HepG2 (cell line): ENCODE results near the gene CA14. TPM values are rescaled to one million over a fixed set of nuclear protein-coding genes. Genes with fewer than 3 reads are reported as not detected.

Experiments used
- ARNT2 ChIP-seq: sonication (generic); formaldehyde crosslinking; IDR thresholded peaks from 2 replicates; pipeline ENCODE4 v1.8.0; 2022; ENCODE audit warnings: mild to moderate bottlenecking, low read depth, missing genetic modification reagents, moderate library complexity
- CEBPB ChIP-seq: IDR thresholded peaks from 2 replicates; pipeline ENCODE4 v1.6.1; 2011; ENCODE audit warnings: low read depth, low read length, improper control_type of control experiment, borderline replicate concordance
- CSRNP1 ChIP-seq: sonication (generic); formaldehyde crosslinking; IDR thresholded peaks from 2 replicates; pipeline ENCODE4 v1.8.1; 2023; ENCODE audit warnings: mild to moderate bottlenecking, missing genetic modification reagents
- ELF1 ChIP-seq: sonication (generic); formaldehyde crosslinking; IDR thresholded peaks from 2 replicates; pipeline ENCODE4 v1.4.0; 2020; ENCODE audit warnings: missing genetic modification reagents
- GTF2F1 ChIP-seq: fragments of 150-350 bp; IDR thresholded peaks from 2 replicates; pipeline ENCODE4 v1.6.1; 2014; ENCODE audit warnings: low read length
- KLF13 ChIP-seq: sonication (generic); formaldehyde crosslinking; IDR thresholded peaks from 2 replicates; pipeline ENCODE4 v1.4.0; 2020; ENCODE audit warnings: mild to moderate bottlenecking, missing genetic modification reagents
- MEF2D ChIP-seq: sonication (generic); formaldehyde crosslinking; IDR thresholded peaks from 2 replicates; pipeline ENCODE4 v1.5.1; 2020; ENCODE audit warnings: mild to moderate bottlenecking, missing genetic modification reagents
- MXI1 ChIP-seq: IDR thresholded peaks from 3 replicates; pipeline ENCODE4 v1.6.1; 2012; ENCODE audit warnings: low read depth, low read length, inconsistent platforms, borderline replicate concordance
- PATZ1 ChIP-seq: sonication (generic); formaldehyde crosslinking; IDR thresholded peaks from 2 replicates; pipeline ENCODE4 v1.4.0; 2020; ENCODE audit warnings: missing genetic modification reagents
- REST ChIP-seq, 2 experiments: IDR thresholded peaks; 2 replicates each; pipeline ENCODE4 v1.6.1; 2011 to 2012; ENCODE audit warnings: low read length in 2 of 2, borderline replicate concordance in 1 of 2, low read depth in 1 of 2, mild to moderate bottlenecking in 1 of 2, moderate library complexity in 1 of 2
- SNAI1 ChIP-seq: sonication (generic); formaldehyde crosslinking; IDR thresholded peaks from 2 replicates; pipeline ENCODE4 v1.5.0; 2020; ENCODE audit warnings: mild to moderate bottlenecking, missing genetic modification reagents, borderline replicate concordance
- ZBTB33 ChIP-seq: sonication (generic); formaldehyde crosslinking; IDR thresholded peaks from 2 replicates; pipeline ENCODE4 v1.4.0; 2020; ENCODE audit warnings: missing genetic modification reagents
- ZFP90 ChIP-seq: sonication (generic); formaldehyde crosslinking; IDR thresholded peaks from 2 replicates; pipeline ENCODE4 v1.8.0; 2022; ENCODE audit warnings: missing genetic modification reagents, mild to moderate bottlenecking, inconsistent platforms, borderline replicate concordance
- ZNF256 ChIP-seq: sonication (generic); formaldehyde crosslinking; conservative IDR thresholded peaks from 2 replicates; pipeline ENCODE4 v1.4.0; 2020; ENCODE audit warnings: missing genetic modification reagents
- ZNF34 ChIP-seq: sonication (generic); formaldehyde crosslinking; IDR thresholded peaks from 2 replicates; pipeline ENCODE4 v1.4.0; 2020; ENCODE audit warnings: mild to moderate bottlenecking, missing genetic modification reagents, borderline replicate concordance
- ZNF451 ChIP-seq: sonication (generic); formaldehyde crosslinking; IDR thresholded peaks from 2 replicates; pipeline ENCODE4 v1.5.0; 2020; ENCODE audit warnings: mild to moderate bottlenecking, missing genetic modification reagents
- ZNF468 ChIP-seq: sonication (generic); formaldehyde crosslinking; IDR thresholded peaks from 2 replicates; pipeline ENCODE4 v1.8.0; 2022; ENCODE audit warnings: mild to moderate bottlenecking, moderate library complexity, missing genetic modification reagents
- ZNF652 ChIP-seq: IDR thresholded peaks from 2 replicates; pipeline ENCODE4 v1.6.1; 2016; ENCODE audit warnings: low read depth, borderline replicate concordance
- ZNF737 ChIP-seq: sonication (generic); formaldehyde crosslinking; IDR thresholded peaks from 2 replicates; pipeline ENCODE4 v1.5.0; 2020; ENCODE audit warnings: missing genetic modification reagents, mild to moderate bottlenecking, borderline replicate concordance
- ZNF773 ChIP-seq: sonication (generic); formaldehyde crosslinking; IDR thresholded peaks from 2 replicates; pipeline ENCODE4 v1.4.0; 2020; ENCODE audit warnings: missing genetic modification reagents, borderline replicate concordance
- polyA plus RNA-seq, 8 experiments: library from polyadenylated mRNA; depleted of rRNA in 3 of 8; stranded (reverse) in 7 of 8; unstranded in 1 of 8; fragments of >200 nt; fragmentation: Illumina TruSeq in 4 of 8; extraction: Trizol in 4 of 8; gene quantifications; 2 replicates each; pipeline versions ENCODE4 v1.2.1 to v1.2.3, GENCODE V29; 2011 to 2016; ENCODE audit warnings: low read depth in 4 of 8, missing spikeins in 1 of 8, mixed read lengths in 1 of 8; ENCODE audit not compliant: insufficient read depth in 1 of 8
- total RNA-seq, 5 experiments: library from RNA; depleted of rRNA; stranded (reverse); fragments of >200 nt; fragmentation: Illumina TruSeq; extraction: Trizol; gene quantifications; 2 replicates each; pipeline ENCODE4 v1.2.3, GENCODE V29; 2016; ENCODE audit warnings: low read depth in 1 of 5

CA14 gene
- total and polyA plus RNA-seq, 2 of the 13 experiments (the other 11 are each of a cell fraction or from before 2014, with no cell fraction given): 2.4 to 8.5 TPM

GRCh38 chr1:150268705-150269403 is 11.3 kb downstream of the CA14 start, which contains the start of gene APH1A (continued):
- no peak for TF ChIP-seq ZNF652
- TF ChIP-seq ZNF773 (CRISPR knock-in tag): peak; percentile 52; the same call in 1 of the 2 replicates
- peak; percentile 44 for TF ChIP-seq MEF2D (CRISPR knock-in tag)
- TF ChIP-seq ZNF468 (CRISPR knock-in tag): no peak
- peak; percentile 60; the same call in 1 of the 2 replicates for TF ChIP-seq ARNT2 (CRISPR knock-in tag)
- no peak for TF ChIP-seq ZNF256 (CRISPR knock-in tag)
- TF ChIP-seq ELF1 (CRISPR knock-in tag): peak; percentile 94
- no peak for TF ChIP-seq KLF13
- TF ChIP-seq REST (IDR thresholded peaks at IDR 0.05; ENCODE audit: borderline replicate concordance in 1 of 2, low read depth in 1 of 2, low read length in 2 of 2): peak in 1 of 2 experiments; percentile 39; a peak in 1 of 4 replicates
- 0 out of 2 replicates have a peak, but pooled peaks have one; percentile 70 for TF ChIP-seq SNAI1 (CRISPR knock-in tag)
- peak; percentile 85; the same call in 1 of the 2 replicates for TF ChIP-seq ZFP90 (CRISPR knock-in tag)
- TF ChIP-seq GTF2F1: no peak
- TF ChIP-seq PATZ1 (CRISPR knock-in tag): peak; percentile 83
- TF ChIP-seq CSRNP1: no peak
- TF ChIP-seq MXI1: peak; percentile 70; the same call in 1 of the 3 replicates
- no peak for TF ChIP-seq ZNF34 (CRISPR knock-in tag)
- TF ChIP-seq ZNF451 (CRISPR knock-in tag): no peak
- no peak for TF ChIP-seq ZNF737 (CRISPR knock-in tag)
- TF ChIP-seq ZBTB33: no peak
- no peak for TF ChIP-seq CEBPB
